HG03469 (cell line): ENCODE measurements around the gene F10.
"Not testable (repeated sequence)": the region's sequence is repeated elsewhere in the genome, so short reads cannot be mapped to it uniquely, and the experiment has no call there.

Experiments used
- ATAC-seq: cut with Tn5 transposase; IDR thresholded peaks from one replicate; pipeline ENCODE4 v1.9.1; 2021; ENCODE audit warnings: mild to moderate bottlenecking, moderate library complexity, moderate number of reproducible peaks; ENCODE audit not compliant: unreplicated experiment

The F10 gene

GRCh38 chr13:113122550-113123225, at the start of gene F10:
Gene F10, plus strand, starts transcription at chr13:113122799. Its CDS starts 57 bp downstream, at chr13:113122856.
- ATAC-seq: no peak

GRCh38 chr13:113073942-113074341, 48.7 kb upstream of the F10 start:
- ATAC-seq: no peak

GRCh38 chr13:113074401-113074800, 48.2 kb upstream of the F10 start:
- no peak for ATAC-seq

- no peak for ATAC-seq
These were observed 47.7 kb upstream of the F10 start for GRCh38 chr13:113074876-113075275.

- ATAC-seq: no peak
These were observed 46.9 kb upstream of the F10 start for GRCh38 chr13:113075711-113076110.

GRCh38 chr13:113076681-113077401, 45.8 kb upstream of the F10 start:
- ATAC-seq: no peak

- no peak for ATAC-seq
These were observed 45.0 kb upstream of the F10 start for GRCh38 chr13:113077566-113077952.

- ATAC-seq: no peak
These were observed 44.4 kb upstream of the F10 start for GRCh38 chr13:113077953-113078901.

- ATAC-seq: no peak
These were observed 43.5 kb upstream of the F10 start for GRCh38 chr13:113078902-113079780.

- ATAC-seq: not testable (repeated sequence)
These were observed 42.9 kb upstream of the F10 start for GRCh38 chr13:113079781-113080080.

GRCh38 chr13:113080361-113080831, 42.2 kb upstream of the F10 start:
- no peak for ATAC-seq

GRCh38 chr13:113080901-113081521, 41.6 kb upstream of the F10 start:
- no peak for ATAC-seq

- ATAC-seq: no peak
These were observed 40.2 kb upstream of the F10 start for GRCh38 chr13:113082198-113083021.

GRCh38 chr13:113083022-113083373, 39.6 kb upstream of the F10 start:
- no peak for ATAC-seq

GRCh38 chr13:113083402-113084061, 39.1 kb upstream of the F10 start:
- no peak for ATAC-seq

- ATAC-seq: no peak
These were observed 38.3 kb upstream of the F10 start for GRCh38 chr13:113084094-113084942.

GRCh38 chr13:113084943-113085540, 37.6 kb upstream of the F10 start:
- no peak for ATAC-seq
